K562 (cell line): ENCODE results near the gene SLC22A23.

Experiments
- CEBPB ChIP-seq: fragments of 450-650 bp; IDR thresholded peaks from 2 replicates; pipeline ENCODE4 v1.6.1; 2016; ENCODE audit warnings: missing genetic modification characterization, missing compliant biosample characterization
- CTBP1 ChIP-seq: fragments of 450-650 bp; IDR thresholded peaks from 2 replicates; pipeline ENCODE4 v1.6.1; 2016; ENCODE audit warnings: borderline replicate concordance
- E2F3 ChIP-seq: fragments of 250-450 bp; sonication (Bioruptor Pico); IDR thresholded peaks from 2 replicates; pipeline ENCODE4 v1.4.0; 2020; ENCODE audit warnings: mild to moderate bottlenecking
- GATA2 ChIP-seq: sonication (generic); formaldehyde crosslinking; IDR thresholded peaks from 2 replicates; pipeline ENCODE4 v1.4.0; 2020; ENCODE audit warnings: mild to moderate bottlenecking, missing genetic modification reagents
- GTF2A2 ChIP-seq: IDR thresholded peaks from 2 replicates; pipeline ENCODE4 v1.6.1; 2016; ENCODE audit warnings: mild to moderate bottlenecking, missing genetic modification characterization, missing compliant biosample characterization
- POLR2A ChIP-seq: fragments of 450-650 bp; conservative IDR thresholded peaks from 2 replicates; pipeline ENCODE4 v1.6.1; 2016
- RFX7 ChIP-seq: fragments of 250-450 bp; sonication (Bioruptor Pico); IDR thresholded peaks from 2 replicates; pipeline ENCODE4 v1.5.1; 2021; ENCODE audit warnings: mild to moderate bottlenecking
- TCF7L2 ChIP-seq: fragments of 150-350 bp; IDR thresholded peaks from 2 replicates; pipeline ENCODE4 v1.6.1; 2016; ENCODE audit warnings: low read depth, mild to moderate bottlenecking, low read length, moderate library complexity
- ZNF311 ChIP-seq: fragments of 250-450 bp; sonication (Bioruptor Pico); IDR thresholded peaks from 2 replicates; pipeline ENCODE4 v1.4.0; 2020; ENCODE audit warnings: mild to moderate bottlenecking, moderate library complexity
- ZZZ3 ChIP-seq: fragments of 450-650 bp; IDR thresholded peaks from 2 replicates; pipeline ENCODE4 v1.6.1; 2016; ENCODE audit warnings: antibody characterized with exemption, mild to moderate bottlenecking, moderate library complexity
- TF ChIP-seq, protein P1 (sequence below): fragments of 150-350 bp; conservative IDR thresholded peaks from 2 replicates; pipeline ENCODE4 v1.6.1; 2014; ENCODE audit warnings: low read length

DNA sequence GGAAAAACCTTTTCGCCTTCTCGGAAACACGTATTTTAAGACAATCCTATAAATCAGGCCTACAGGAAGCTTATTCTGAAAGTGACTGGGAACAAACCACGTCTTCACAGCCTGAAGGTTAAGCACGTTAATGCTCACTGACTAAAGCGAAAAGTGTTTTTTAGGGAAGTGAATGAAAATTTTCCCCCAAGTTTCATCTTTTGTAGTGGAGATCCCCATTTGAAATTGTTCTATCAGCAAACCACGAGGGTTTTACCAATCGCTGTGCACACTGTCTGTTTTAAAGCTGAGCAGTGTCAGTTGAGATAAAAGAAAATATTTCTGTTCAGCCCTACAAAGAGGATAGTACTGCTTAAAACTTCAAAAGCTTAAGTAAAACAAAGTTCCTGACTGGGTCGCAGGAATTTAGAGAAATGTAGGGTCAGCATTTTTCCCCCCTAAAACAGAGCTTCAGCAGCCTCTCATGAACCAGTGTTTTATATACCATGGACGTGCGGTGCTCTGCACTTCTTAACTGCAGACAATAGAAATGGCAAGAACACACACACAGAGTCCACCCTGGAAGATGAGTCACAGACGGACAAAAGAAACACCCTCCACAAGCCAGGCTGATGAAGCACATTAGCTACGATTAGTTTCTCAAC lies 34.9 kb downstream of the SLC22A23 start:
- TF ChIP-seq, protein P1, sequence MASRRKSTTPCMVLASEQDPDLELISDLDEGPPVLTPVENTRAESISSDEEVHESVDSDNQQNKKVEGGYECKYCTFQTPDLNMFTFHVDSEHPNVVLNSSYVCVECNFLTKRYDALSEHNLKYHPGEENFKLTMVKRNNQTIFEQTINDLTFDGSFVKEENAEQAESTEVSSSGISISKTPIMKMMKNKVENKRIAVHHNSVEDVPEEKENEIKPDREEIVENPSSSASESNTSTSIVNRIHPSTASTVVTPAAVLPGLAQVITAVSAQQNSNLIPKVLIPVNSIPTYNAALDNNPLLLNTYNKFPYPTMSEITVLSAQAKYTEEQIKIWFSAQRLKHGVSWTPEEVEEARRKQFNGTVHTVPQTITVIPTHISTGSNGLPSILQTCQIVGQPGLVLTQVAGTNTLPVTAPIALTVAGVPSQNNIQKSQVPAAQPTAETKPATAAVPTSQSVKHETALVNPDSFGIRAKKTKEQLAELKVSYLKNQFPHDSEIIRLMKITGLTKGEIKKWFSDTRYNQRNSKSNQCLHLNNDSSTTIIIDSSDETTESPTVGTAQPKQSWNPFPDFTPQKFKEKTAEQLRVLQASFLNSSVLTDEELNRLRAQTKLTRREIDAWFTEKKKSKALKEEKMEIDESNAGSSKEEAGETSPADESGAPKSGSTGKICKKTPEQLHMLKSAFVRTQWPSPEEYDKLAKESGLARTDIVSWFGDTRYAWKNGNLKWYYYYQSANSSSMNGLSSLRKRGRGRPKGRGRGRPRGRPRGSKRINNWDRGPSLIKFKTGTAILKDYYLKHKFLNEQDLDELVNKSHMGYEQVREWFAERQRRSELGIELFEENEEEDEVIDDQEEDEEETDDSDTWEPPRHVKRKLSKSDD: no peak
- TF ChIP-seq GATA2 (CRISPR knock-in tag) (no peak), E2F3 (CRISPR knock-in tag) (no peak), GTF2A2 (tag) (no peak), CEBPB (tag) (no peak), ZZZ3 (no peak), CTBP1 (no peak), ZNF311 (CRISPR knock-in tag) (no peak), TCF7L2 (no peak), RFX7 (CRISPR knock-in tag) (no peak), POLR2A (no peak)
